ENCODE measurements around the gene DAPL1.
"Not testable (repeated sequence)": the region's sequence is repeated elsewhere in the genome, so short reads cannot be mapped to it uniquely, and the experiment has no call there.

DAPL1 gene

DNA sequence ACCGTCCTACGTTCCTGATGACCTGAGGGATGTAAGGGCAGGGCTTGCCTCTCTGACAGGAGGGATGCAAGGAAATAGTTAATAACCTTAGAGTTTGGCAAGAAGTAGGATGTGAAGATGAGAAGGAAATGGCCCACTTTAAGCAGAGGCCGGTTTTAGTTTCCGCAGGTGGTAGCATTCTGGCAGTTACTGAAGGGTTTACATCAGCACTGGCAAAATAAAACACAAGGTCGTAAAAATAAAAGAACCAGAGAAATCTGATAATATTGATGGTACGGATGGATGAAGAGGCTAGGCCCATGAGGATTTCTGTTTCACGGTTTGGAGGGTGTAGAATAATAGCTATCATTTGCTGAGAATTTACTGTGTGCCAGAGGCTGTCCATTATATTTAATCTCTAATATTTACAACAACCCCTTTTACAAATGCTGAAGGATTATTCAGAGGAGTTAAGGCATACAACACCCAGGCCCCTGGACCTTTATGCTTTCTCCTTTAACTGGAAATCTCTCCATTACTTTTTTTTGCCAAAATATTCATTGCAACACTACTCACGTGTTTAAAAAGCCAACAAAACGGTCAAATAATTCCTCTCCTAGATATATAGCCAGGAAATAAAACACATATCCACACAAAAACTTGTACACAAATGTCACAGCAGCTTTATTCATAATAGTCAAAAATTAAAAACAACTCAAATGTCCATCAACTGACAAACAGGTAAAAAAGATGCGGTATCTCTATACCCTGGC lies 28.5 kb downstream of the DAPL1 start:
- no peak for DNase-seq (ENCODE audit: low spot score)

DNA sequence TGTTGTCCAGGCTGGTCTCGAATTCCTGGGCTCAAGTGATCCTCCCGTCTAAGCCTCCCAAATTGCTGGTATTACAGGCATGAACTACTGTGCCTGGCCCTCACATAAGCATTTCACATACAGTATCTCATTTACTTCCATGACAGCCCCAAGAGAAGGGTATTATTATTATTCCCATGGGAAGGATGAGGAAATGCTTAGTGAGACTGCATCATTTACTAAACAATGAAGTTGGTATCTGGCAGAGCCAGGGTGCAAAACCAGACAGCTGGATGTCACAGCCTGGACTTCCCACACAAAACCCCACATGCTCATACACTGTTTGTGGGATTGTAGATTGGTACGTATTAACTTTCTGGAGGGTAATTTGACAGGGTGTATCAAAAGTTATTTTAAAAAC lies 29.9 kb downstream of the DAPL1 start:
- no peak for DNase-seq (ENCODE audit: low spot score)

DNA sequence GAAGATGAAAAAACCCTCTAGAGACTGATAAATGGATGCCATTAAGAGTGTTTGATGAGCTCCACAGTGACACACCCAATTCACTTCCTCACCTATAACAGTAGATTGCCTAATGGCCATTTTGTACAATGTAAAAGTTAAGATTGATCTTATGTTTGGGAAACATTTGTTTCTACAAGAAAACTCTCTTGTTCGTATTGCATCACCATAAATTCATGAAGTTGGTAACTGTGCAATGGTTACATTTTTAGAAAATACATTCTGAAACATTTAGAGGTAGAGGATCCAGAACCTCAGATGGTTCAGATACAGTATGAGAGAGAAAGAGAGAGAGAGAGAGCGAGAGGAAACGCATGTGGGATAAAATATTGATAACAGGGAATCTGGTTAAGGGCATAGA lies 31.8 kb downstream of the DAPL1 start:
- no peak for DNase-seq (ENCODE audit: low spot score)

DNA sequence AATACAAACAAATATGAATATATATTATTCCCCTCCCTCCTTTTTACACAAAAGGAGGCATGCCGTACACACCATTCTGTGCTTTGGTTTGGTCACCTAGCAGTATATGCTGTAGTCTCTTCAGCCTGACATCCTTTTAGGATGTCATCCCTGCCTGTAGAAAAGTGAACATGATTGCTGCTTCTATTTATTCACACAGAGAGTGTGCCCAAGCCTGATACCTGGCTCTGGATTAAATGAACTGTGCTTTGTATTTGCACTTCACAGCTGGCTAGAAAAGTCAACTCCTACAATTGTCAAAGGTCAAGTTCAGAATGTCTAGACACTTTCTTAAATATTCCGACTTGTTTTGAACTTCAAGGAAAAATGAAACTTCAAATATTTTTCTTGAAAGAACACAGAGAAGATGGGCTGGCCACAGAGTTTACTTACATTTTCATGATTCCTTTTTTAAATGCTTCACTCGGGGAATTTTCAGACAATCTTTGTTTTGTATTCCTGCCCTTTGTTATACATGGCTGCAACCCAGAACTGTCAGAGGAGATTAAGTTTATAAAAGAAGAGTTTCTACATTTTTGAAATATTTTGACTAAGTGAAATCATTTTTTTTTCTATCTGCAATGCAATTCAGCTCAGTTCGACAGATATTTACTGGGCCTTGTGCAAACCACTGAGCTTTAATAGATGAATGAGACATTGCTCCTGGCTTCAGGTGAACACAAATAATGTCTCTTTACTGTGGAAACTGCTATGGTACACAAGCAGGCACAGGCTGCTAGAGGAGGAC lies 33.5 kb downstream of the DAPL1 start:
- no peak for DNase-seq (ENCODE audit: low spot score)

DNA sequence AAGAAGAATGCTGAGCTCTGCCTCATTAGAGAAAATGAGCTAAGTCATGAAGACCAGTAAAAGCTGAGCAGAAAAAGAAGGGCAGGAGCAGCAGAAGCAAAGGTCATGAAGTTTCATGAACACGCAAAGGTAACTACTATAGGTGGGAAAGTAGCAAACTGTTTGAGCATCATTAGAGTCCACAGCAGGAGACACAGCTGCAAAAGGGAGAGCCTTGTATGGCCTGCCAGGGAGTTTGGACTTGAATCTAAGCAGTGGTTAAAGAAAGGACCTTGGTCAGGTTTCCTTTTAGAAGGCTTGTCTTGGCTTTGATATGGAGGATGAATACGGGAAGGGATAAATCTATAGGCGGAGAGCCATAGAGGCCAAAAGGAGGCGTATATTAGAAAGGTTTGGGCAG lies 34.0 kb downstream of the DAPL1 start:
- DNase-seq (ENCODE audit: low spot score), result no peak

DNA sequence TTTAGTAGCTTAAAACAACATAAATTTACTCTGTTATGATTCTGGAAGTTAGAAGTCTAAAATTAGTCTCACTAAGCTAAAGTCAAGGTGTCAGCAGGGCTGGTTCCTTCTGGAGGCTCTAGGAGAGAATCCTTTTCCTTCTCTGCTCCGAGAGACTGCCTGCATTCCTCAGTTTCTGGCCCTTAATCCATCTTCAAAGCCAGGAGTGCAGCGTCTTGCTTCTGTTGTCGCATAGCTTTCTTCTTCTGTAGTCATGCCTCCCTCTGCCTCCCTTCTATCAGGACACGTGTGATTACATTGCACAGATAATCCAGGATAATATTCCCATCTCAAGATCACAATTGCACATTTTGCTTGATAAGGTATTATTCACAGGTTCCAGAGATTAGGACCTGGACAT lies 35.1 kb downstream of the DAPL1 start:
- DNase-seq (ENCODE audit: low spot score), result no peak

DNA sequence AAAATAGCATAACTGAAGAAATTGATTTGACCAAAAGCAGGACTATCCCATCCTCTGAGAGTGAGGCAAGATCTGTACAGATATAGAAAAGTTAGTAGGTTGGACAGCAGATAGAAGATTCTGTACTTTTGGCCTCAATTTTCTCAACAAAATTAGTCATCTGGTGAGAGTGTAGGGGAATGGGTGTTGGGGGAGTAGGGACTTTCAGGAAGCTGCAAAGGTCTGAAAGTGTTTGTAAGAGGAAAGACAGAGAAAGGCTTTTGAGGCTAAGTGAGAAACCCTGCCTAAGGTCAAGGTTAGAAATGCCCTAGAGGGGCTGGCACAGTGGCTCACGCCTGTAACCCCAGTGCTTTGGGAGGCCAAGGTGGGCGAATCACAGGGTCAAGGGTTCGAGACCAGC lies 40.3 kb downstream of the DAPL1 start:
- no peak for DNase-seq (ENCODE audit: low spot score)

DNA sequence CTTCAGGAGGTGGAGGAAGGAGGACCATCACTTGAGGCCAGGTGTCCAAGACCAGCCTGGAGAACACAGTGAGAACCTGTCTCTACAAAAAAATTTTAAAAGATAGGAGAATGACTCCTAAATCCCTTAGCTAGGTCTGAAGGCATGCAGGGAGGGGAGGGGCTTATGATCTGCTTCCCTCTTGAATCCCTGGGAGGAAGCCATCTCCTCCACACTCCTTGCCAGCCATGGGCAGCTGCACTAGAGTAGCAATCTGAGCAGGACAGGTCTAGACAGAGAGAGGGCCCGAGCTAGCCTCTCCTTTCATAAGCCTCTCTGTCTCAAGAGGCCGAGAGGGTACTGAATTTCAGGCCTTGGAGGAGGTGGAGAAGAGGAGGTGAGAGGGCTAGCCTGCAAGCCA lies 42.5 kb downstream of the DAPL1 start:
- no peak for DNase-seq (ENCODE audit: low spot score)

DNA sequence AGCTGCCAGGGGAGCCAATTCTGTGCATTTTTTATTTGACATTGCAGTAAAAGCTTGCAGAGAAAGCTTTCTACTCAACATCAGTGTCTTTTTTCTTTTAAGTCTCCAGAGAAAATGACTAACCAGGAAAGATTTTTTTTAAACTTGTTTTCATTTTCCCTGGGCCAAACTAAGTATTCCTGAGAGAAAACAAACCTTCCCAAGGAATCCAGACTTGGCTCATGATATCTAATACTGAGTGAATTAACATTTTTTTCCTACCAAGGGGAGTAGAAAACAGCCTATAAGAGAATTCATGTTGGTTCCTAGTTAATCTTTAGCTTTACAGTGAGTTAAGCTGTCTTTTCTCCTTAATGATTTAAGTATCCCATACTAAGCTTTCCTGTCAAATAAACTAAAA lies 46.7 kb downstream of the DAPL1 start:
- no peak for DNase-seq (ENCODE audit: low spot score)

DNA sequence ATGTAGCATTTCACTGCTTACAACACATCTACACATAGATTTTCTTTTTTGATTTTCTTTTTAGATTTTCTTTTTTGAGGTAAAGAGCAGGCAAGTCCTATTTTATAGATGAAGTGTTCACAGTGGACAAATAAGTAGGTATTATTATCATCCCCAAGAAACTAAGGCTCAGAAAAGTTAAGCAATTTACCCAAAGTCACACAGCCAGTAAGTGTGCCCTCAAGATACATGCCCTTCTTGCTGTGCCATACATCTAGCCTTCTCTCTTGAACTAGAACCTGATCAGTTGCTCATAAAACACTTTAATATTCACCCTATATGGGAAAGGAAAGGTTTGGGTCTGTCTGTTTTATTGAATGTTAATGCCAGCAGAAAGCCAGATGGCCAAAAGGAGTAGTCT lies 50.3 kb downstream of the DAPL1 start:
- DNase-seq (ENCODE audit: low spot score), result no peak

DNA sequence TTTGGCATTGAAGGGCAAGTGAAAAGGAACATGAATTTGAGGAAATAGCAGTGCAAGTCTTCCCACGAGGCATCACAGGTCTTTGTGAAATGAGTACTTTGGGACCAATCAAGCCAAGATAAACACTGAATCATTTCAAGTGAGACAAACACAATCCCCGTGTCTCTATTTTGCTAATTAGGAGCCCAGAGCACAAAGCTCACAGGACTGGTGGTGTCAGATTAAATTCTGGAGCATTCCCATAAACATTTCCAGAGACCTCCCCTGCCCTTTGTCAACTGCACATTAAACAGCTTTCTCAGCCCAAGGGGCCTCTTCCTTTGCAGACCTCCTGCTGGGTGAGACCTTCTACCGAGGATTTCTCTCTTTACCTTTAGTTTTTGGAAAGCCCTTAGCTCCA lies 50.7 kb downstream of the DAPL1 start:
- peak; percentile 41 for DNase-seq (ENCODE audit: low spot score)

DNA sequence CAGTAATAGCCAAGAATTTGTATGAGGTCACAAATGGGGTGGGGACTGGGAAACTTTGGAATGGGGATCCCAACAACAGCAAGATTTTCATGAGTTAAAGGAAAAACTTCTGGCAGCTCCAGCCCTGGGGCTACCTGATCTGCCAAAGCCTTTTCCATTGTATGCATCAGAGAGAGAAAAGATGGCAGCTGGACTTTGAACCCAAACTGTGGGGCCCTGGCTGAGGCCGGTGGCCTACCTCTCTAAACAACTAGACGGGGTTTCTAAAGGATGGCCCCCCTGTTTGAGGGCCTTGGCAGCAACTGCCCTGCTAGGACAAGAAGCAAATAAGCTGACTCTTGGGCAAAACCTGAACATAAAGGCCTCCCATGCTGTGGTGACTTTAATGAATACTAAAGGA lies 52.4 kb downstream of the DAPL1 start:
- not testable (repeated sequence) for DNase-seq (ENCODE audit: low spot score)

DNA sequence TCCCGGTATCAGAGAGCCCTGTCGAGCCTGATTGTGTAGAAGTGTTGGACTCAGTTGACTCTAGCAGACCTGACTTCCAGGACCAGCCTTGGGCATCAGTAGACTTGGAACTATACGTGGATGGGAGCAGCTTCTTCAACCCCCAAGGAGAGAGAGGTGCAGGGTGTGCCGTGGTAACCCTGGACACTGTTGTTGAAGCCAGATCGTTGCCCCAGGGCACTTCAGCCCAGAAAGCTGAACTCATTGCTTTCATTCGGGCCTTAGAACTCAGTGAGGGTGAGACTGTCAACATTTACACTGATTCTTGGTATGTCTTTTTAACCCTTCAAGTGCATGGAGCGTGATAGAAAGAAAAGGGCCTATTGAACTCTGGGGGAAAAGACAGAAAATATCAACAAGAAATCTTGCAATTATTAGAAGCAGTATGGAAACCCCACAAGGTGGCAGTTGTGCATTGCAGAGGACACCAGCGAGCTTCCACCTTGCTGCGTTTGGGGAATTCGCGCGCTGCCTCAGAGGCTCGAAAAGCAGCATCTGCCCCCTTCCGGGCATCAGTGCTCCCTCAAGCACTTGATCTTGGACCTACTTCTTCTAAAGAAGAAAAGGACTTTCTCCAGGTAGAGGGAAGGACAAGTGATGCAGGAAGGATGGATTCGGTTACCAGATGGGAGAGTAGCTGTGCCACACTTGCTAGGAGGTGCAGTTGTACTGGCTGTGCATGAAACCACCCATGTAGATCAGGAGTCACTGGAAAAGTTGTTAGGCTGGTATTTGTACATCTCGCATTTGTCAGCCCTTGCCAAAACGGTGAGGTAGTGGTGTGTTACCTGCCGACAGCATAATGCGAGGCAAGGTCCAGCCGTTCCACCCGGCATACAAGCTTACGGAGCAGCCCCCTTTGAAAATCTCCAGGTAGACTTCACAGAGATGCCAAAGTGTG lies 53.2 kb downstream of the DAPL1 start:
- DNase-seq (ENCODE audit: low spot score), result not testable (repeated sequence)

DNA sequence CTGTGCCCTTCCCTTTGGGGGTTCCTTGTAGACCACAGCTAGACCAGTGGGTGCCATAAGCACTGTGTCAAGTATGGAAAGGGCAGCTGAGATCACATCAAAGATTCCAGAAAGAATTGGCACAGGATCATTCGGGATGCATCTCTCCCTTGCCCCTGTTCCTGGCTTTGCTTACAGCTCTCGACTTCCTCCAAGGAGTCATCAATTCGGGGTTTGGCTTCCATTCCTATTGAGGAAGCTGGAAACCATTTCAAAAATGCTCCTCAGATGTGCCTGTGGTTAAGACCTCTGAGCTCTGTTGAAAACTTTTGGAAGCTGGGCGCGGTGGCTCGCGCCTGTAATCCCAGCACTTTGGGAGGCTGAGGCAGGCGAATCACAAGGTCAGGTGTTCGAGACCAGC lies 65.1 kb downstream of the DAPL1 start:
- DNase-seq (ENCODE audit: low spot score), result not testable (repeated sequence)

DNA sequence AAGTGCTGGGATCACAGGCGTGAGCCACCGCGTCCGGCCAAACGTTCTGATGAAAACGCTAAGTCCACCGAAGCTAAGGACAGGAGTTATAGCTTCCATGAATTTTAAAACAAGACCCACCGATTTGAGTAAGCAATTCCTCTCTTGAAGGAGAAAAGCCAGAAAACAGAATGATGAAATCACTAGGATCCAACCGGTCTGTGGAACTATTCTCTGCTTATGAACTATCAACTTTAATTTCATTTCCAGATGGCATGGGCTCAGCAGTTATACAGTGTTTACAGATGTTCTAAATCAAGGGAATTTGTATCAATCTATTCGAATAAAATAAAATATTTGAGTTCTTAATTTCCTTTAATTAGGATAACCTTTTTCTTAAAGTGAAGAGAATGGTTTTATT lies 66.5 kb downstream of the DAPL1 start:
- DNase-seq (ENCODE audit: low spot score), result not testable (repeated sequence)

DNA sequence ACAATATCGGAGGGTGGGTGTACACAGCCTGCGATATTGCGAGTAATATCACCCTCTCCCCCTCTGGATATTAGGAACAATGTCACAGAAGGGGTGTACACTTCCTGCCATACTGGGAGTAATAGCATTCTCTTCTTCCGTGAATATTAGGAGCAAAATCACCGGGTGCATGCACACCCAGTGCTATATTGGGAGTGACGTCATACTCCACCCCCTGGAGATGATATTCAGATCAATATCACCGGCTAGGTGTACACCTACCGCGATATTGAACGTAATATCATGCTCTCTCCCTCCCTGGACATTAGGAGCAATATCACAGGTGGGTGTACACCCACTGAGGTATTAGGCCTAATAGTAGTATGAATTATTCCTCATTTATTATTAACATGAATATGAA lies 70.4 kb downstream of the DAPL1 start:
- DNase-seq (ENCODE audit: low spot score), result not testable (repeated sequence)
